Neural cell (in vitro differentiated cells): Measurements from ENCODE around the gene CCDC9B.

Source experiments
- CTCF ChIP-seq: fragments of 450-650 bp; IDR thresholded peaks from 2 replicates; pipeline ENCODE4 v1.5.1; 2014; ENCODE audit warnings: antibody characterized with exemption, mild to moderate bottlenecking, moderate library complexity; ENCODE audit not compliant: poor library complexity, severe bottlenecking
- EP300 ChIP-seq: fragments of 450-650 bp; conservative IDR thresholded peaks from 2 replicates; pipeline ENCODE4 v1.6.1; 2014; ENCODE audit warnings: antibody characterized with exemption, mild to moderate bottlenecking, moderate library complexity; ENCODE audit not compliant: poor library complexity, severe bottlenecking
- EZH2 ChIP-seq: fragments of 200-600, 300-800 bp; shearing (Covaris generic), sonication (generic); IDR thresholded peaks from 2 replicates; pipeline ENCODE4 v1.6.1; 2014; ENCODE audit warnings: antibody characterized with exemption, low read length, borderline replicate concordance, mild to moderate bottlenecking; ENCODE audit not compliant: insufficient read depth, poor library complexity, severe bottlenecking
- REST ChIP-seq: IDR thresholded peaks from 2 replicates; pipeline ENCODE4 v1.6.1; 2012; ENCODE audit warnings: borderline replicate concordance

- TF ChIP-seq EP300 (no peak), CTCF (no peak), REST (no peak), EZH2 (no peak)
These were observed 44.0 kb downstream of the CCDC9B start for GRCh38 chr15:40296561-40297230.
